Neural progenitor cell (in vitro differentiated cells): ENCODE data around the gene ASB15. TPM values are rescaled to one million over a fixed set of nuclear protein-coding genes. Genes with fewer than 3 reads are reported as not detected.

ENCODE experiments used
- DNase-seq: peaks from one replicate; pipeline ENCODE4 v3.0.0-alpha.2; 2016; ENCODE audit warnings: low spot score
- H2AFZ ChIP-seq: fragments of 200-600 bp; sonication (generic); replicated peaks from 2 replicates; pipeline ENCODE4 v1.6.1; 2016; ENCODE audit warnings: antibody characterized with exemption
- H3F3A ChIP-seq: fragments of 200-600 bp; sonication (generic); 2 replicates; pipeline ENCODE4 v1.6.1; 2016; ENCODE audit warnings: antibody characterized with exemption, low read depth
- H3K27ac ChIP-seq: fragments of 200-600 bp; sonication (generic); 2 replicates; pipeline ENCODE4 v1.5.1; 2016; ENCODE audit warnings: mild to moderate bottlenecking
- H3K27me3 ChIP-seq: fragments of 200-600 bp; sonication (generic); 2 replicates; pipeline ENCODE4 v1.6.1; 2016; ENCODE audit warnings: mild to moderate bottlenecking, moderate library complexity
- H3K36me3 ChIP-seq: fragments of 200-600 bp; sonication (generic); 2 replicates; pipeline ENCODE4 v1.5.1; 2016
- H3K4me1 ChIP-seq: fragments of 200-600 bp; sonication (generic); 2 replicates; pipeline ENCODE4 v1.6.1; 2016; ENCODE audit warnings: mixed run types
- H3K4me2 ChIP-seq: fragments of 200-600 bp; sonication (generic); 2 replicates; pipeline ENCODE4 v1.6.1; 2016
- H3K4me3 ChIP-seq: fragments of 200-600 bp; sonication (generic); 2 replicates; pipeline ENCODE4 v1.5.1; 2016
- H3K79me2 ChIP-seq: fragments of 200-600 bp; sonication (generic); 2 replicates; pipeline ENCODE4 v1.6.1; 2016; ENCODE audit warnings: low read depth
- H3K9ac ChIP-seq: fragments of 200-600 bp; sonication (generic); 2 replicates; pipeline ENCODE4 v1.6.1; 2016
- H3K9me3 ChIP-seq: fragments of 200-600 bp; sonication (generic); 2 replicates; pipeline ENCODE4 v1.5.1; 2016; ENCODE audit warnings: low read depth
- H4K20me1 ChIP-seq: fragments of 200-600 bp; sonication (generic); 2 replicates; pipeline ENCODE4 v1.6.1; 2016; ENCODE audit warnings: low read depth
- H3K27ac Mint-ChIP-seq: 3 replicates; pipeline ENCODE4 v1.8.0; 2021; ENCODE audit warnings: mixed read lengths
- H3K27me3 Mint-ChIP-seq: 2 replicates; pipeline ENCODE4 v1.8.0; 2022; ENCODE audit warnings: low read depth, mild to moderate bottlenecking, inconsistent platforms, moderate library complexity, mixed read lengths; ENCODE audit not compliant: insufficient read depth
- H3K36me3 Mint-ChIP-seq: 3 replicates; pipeline ENCODE4 v1.8.0; 2021; ENCODE audit warnings: mixed read lengths
- H3K4me1 Mint-ChIP-seq: 3 replicates; pipeline ENCODE4 v1.8.0; 2021; ENCODE audit warnings: mixed read lengths
- H3K4me3 Mint-ChIP-seq: 3 replicates; pipeline ENCODE4 v1.8.0; 2021; ENCODE audit warnings: mild to moderate bottlenecking, moderate library complexity, mixed read lengths
- H3K9me3 Mint-ChIP-seq: 3 replicates; pipeline ENCODE4 v1.8.0; 2020; ENCODE audit warnings: mixed read lengths
- EZH2 ChIP-seq: fragments of 200-600 bp; sonication (generic); IDR thresholded peaks from 2 replicates; pipeline ENCODE4 v1.6.1; 2017; ENCODE audit warnings: antibody characterized with exemption, mild to moderate bottlenecking, moderate library complexity
- EZH2phosphoT487 ChIP-seq: fragments of 200-600 bp; sonication (generic); IDR thresholded peaks from 2 replicates; pipeline ENCODE4 v1.6.1; 2017; ENCODE audit warnings: antibody characterized with exemption
- total RNA-seq: library from RNA; depleted of rRNA; stranded (reverse); fragments of >200 nt; gene quantifications from 2 replicates; pipeline ENCODE4 v1.2.3, GENCODE V29; 2015; ENCODE audit warnings: low replicate concordance
- TF ChIP-seq, protein P1 (sequence below): fragments of 200-600 bp; sonication (generic); IDR thresholded peaks from 2 replicates; pipeline ENCODE4 v1.5.1; 2017; ENCODE audit warnings: antibody characterized with exemption, mild to moderate bottlenecking

The ASB15 gene
- total RNA-seq, 1 donor from 2014 or later: not detected

DNA sequence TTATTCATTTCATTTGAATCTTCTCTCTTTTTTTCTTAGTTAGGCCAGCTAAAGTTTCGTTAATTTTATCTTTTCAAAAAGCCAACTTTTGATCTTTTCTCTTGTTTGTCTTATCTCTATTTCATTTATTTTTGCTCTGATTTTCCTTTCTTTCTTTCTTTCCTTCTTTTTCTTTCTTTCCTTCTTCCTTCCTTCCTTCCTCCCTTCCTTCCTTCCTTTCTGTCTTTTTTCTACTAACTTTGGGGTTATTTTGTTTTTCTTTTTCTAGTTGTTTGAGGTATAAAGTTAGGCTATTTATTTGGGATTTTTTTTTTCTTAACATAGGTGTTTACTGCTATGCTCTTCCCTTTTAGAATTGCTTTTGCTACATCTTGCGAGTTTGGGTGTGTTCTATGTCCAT lies 13.2 kb upstream of the ASB15 start:
- no peaks in the 10 kb centered on the region for H4K20me1 ChIP-seq
- H3K9me3 ChIP-seq: no peaks in the 10 kb centered on the region
- no peak for TF ChIP-seq EZH2phosphoT487
- no peak for TF ChIP-seq EZH2
- TF ChIP-seq, protein P1, sequence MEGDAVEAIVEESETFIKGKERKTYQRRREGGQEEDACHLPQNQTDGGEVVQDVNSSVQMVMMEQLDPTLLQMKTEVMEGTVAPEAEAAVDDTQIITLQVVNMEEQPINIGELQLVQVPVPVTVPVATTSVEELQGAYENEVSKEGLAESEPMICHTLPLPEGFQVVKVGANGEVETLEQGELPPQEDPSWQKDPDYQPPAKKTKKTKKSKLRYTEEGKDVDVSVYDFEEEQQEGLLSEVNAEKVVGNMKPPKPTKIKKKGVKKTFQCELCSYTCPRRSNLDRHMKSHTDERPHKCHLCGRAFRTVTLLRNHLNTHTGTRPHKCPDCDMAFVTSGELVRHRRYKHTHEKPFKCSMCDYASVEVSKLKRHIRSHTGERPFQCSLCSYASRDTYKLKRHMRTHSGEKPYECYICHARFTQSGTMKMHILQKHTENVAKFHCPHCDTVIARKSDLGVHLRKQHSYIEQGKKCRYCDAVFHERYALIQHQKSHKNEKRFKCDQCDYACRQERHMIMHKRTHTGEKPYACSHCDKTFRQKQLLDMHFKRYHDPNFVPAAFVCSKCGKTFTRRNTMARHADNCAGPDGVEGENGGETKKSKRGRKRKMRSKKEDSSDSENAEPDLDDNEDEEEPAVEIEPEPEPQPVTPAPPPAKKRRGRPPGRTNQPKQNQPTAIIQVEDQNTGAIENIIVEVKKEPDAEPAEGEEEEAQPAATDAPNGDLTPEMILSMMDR: no peak
- H3K4me2 ChIP-seq: no peak overlapping the region
- peaks cover 4% of the 10 kb centered on the region for H3K9me3 Mint-ChIP-seq
- no peaks in the 10 kb centered on the region for H3F3A ChIP-seq
- H3K27me3 ChIP-seq: no peaks in the 10 kb centered on the region
- no peaks in the 10 kb centered on the region for H3K4me1 ChIP-seq
- no peaks in the 10 kb centered on the region for H3K79me2 ChIP-seq
- H3K4me1 Mint-ChIP-seq: no peaks in the 10 kb centered on the region
- no peak overlapping the region for H3K9ac ChIP-seq
- H3K4me3 Mint-ChIP-seq: no peak overlapping the region
- no peak overlapping the region for H3K27ac Mint-ChIP-seq
- H3K27me3 Mint-ChIP-seq: no peaks in the 10 kb centered on the region
- no peaks in the 10 kb centered on the region for H3K36me3 Mint-ChIP-seq
- H3K4me3 ChIP-seq: no peak overlapping the region
- no peak for DNase-seq
- H3K27ac ChIP-seq: no peak overlapping the region
- H3K36me3 ChIP-seq: no peaks in the 10 kb centered on the region
- no peak overlapping the region for H2AFZ ChIP-seq

DNA sequence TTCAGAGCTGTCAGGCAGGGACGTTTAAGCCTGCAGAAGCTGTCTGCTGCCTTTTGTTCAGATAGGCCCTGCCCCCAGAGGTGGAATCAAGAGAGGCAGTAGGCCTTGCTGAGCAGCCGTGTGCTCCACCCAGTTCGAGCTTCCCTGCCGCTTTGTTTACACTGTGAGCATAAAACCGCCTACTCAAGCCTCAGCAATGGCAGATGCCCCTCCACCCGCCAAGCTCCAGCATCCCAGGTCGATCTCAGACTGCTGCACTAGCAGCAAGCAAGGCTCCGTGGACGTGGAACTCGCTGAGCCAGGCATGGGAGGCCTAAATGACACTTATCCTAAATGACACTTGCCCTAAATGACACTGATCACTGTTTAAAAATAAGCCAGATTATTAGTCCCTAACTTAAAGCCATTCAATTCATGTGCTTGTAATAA lies 6.8 kb upstream of the ASB15 start:
- Histone ChIP-seq H3K9me3 (no peaks in the 10 kb centered on the region), H3K79me2 (no peaks in the 10 kb centered on the region), H3K4me2 (peak overlapping the region; percentile 71), H3K27ac (no peak overlapping the region), H4K20me1 (no peaks in the 10 kb centered on the region), H3K4me3 (peak overlapping the region; percentile 26), H2AFZ (peak overlapping the region; percentile 48), H3F3A (peaks cover 4% of the 10 kb centered on the region), H3K36me3 (no peaks in the 10 kb centered on the region), H3K27me3 (no peaks in the 10 kb centered on the region), H3K9ac (no peak overlapping the region), H3K4me1 (peaks cover 11% of the 10 kb centered on the region)
- H3K4me1 Mint-ChIP-seq: peaks cover 18% of the 10 kb centered on the region
- H3K27ac Mint-ChIP-seq: peak overlapping the region; percentile 55
- no peaks in the 10 kb centered on the region for H3K27me3 Mint-ChIP-seq
- H3K4me3 Mint-ChIP-seq: no peak overlapping the region
- no peak for TF ChIP-seq EZH2phosphoT487
- no peak for TF ChIP-seq EZH2
- TF ChIP-seq, protein P1: no peak
- peaks cover 4% of the 10 kb centered on the region for H3K9me3 Mint-ChIP-seq
- no peaks in the 10 kb centered on the region for H3K36me3 Mint-ChIP-seq
- peak; percentile 90 for DNase-seq

DNA sequence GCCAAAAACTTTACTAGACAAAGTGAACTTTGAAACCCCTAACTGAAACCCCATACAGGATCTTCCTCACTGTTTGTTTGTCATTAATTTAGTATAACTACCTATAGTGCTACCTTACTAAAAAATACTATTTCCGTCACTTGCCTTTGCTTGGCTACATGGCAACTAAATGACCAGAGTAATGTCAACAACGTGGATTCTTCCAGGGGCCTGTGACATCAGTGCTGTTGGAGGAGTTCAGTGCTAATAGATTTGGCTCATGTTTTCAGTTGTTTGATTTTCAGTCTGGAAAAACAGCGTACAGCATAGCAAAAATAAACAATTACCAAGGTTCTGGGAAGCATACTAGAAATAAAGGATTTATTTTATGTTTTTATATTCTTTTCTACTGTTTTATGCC lies 3.0 kb upstream of the ASB15 start:
- H3K79me2 ChIP-seq: no peaks in the 10 kb centered on the region
- no peaks in the 10 kb centered on the region for H3K9me3 ChIP-seq
- no peaks in the 10 kb centered on the region for H3K9me3 Mint-ChIP-seq
- no peak overlapping the region for H3K4me2 ChIP-seq
- no peak overlapping the region for H3K9ac ChIP-seq
- H3K27ac Mint-ChIP-seq: no peak overlapping the region
- H3K4me1 Mint-ChIP-seq: peaks cover 23% of the 10 kb centered on the region
- H3K4me3 ChIP-seq: no peak overlapping the region
- DNase-seq: no peak
- H3K36me3 Mint-ChIP-seq: no peaks in the 10 kb centered on the region
- TF ChIP-seq, protein P1: no peak
- no peak overlapping the region for H2AFZ ChIP-seq
- peaks cover 26% of the 10 kb centered on the region for H3K4me1 ChIP-seq
- H3K27ac ChIP-seq: no peak overlapping the region
- no peaks in the 10 kb centered on the region for H4K20me1 ChIP-seq
- no peaks in the 10 kb centered on the region for H3K27me3 ChIP-seq
- no peaks in the 10 kb centered on the region for H3K27me3 Mint-ChIP-seq
- H3F3A ChIP-seq: peaks cover 4% of the 10 kb centered on the region
- H3K36me3 ChIP-seq: no peaks in the 10 kb centered on the region
- H3K4me3 Mint-ChIP-seq: no peak overlapping the region
